Stimulated activated CD4-positive, alpha-beta T cell treated with anti-CD3 and anti-CD28 coated beads, Interleukin-1b, Interleukin-23, amount 100 ng/mL, for 4 hours (primary cell): ENCODE results near the gene UXS1.

Source experiments
- DNase-seq, 2 donors: peaks; one replicate each; pipeline ENCODE4 v3.0.0-alpha.2; 2020; ENCODE audit warnings: low read depth in 2 of 2

UXS1 gene

DNA sequence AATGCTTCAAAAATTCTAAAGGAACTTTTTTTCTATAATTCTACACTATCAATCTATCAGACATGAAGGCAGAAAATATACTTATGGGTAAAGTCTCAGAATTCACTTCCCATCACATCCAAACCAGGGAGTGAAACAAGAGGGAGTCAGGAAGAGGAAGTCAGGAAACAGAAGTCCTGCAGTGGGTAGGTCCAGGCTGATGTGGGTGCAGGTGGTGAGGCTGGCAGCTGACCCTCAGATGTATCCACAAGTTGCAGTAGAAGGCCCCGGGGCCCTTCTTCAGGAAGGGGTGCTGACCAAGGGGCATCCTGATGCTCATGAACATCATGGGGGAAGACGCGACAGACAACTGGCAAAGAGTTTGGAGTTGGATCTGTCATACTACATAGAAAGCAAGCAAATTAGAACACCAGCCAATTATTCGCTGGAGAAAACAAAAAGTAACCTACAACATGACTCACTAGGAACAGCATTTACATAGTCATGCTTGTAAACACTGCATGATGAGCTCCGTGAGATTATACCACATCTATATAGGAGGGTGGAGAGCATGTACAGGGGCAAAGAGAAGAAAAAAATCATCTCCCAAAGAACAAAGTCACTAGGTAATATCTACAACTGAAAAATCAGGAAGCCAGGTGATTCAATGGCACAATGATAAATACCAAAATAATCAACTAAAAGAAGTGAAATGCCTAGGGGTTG is 4.2 kb downstream of the UXS1 start:
- no peak for DNase-seq

DNA sequence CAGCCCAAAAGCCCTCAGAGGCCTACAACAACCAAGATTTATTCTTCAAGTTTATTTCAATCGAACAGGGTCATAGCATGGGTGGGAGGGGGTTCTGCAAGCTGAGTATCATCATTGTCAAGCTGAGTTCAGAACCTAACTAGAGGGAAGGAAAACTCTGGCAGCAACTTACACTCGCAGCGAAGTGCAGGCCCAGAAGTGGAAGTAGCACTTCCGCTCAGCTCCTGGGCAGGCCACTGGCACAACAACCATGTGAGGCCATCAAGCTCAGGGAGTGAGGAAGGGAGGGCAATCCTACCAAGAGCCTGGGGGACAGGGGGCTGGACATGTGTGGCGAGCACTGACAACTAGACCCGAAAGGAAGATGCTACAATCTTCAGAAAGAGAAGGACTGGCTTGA is 4.8 kb downstream of the UXS1 start:
- DNase-seq: no peak

DNA sequence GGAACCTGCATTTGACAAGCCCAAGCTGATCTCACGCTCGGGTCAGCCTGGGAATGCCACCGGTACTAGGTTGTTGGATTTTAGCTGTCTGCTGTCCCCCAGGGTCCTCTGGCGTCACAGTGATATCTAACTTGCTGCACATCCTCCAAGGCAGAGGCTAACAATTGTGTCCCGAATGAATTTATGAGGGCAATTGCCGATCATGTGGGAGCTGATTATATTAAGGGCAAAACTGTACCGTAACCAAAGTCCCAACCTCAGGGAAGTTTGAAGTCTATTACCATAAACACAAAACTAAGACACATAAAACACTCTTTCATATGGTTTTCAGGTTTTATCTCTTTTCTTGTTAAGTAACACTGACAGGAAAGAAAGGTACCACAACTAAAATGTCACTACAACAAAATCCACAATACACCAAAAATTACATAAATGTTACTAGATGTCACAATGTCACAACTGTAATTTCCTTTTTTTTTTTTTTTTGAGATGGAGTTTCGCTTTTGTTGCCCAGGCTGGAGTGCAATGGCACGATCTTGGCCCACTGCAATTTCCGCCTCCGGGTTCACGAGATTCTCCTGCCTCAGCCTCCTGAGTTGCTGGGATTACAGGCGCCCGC is 6.7 kb downstream of the UXS1 start:
- DNase-seq: no peak

DNA sequence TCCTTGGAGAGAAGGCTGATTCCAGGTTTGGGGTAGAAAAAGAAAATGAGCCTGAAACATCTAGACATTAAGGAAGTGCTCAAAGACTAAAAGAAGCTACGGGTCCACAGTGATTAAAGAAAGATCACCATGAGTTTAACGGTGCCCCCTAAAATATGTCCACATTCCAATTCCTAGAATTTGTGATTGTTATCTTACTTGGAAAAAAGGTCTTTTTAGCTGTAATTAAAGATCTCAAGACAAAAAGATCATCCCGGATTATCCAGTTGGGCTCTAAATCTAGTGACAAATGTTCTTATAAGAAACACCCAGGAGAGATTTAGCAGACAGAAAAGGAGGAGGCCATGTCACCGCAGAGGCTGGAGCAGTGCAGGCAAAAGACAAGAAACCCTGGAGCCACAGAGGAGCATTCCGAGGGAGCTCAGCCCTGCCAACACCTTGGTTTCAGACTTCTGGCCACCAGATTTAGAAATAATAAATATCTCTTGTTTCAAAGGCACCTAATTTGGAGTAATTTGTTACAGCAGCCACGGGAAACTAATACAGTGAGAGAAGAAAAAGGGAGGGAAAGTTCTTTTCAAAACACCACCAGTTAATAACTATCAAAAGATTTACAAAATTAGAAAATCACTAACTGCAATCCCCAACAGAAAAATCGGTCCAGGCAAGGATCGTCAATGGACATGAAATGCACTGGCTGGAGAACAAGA is 8.5 kb downstream of the UXS1 start:
- no peak for DNase-seq

DNA sequence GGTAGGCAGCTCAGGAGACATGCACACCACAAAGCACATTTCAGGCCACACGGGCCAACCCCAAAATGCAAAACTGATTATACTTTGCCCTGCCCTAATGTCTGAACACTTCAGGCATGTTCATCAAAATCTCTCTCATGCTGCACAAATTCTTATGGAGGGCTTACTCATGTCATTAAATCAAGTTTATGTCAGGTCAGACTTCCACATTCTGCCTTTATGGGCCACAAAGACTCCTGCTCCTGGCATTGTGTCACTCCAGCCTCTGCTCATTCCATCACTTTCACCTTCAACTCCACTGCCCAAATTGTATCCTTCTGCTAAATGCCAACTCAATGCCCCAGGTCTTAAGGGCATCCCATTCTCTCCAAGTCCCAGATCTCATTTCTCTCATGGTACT is 9.2 kb downstream of the UXS1 start:
- no peak for DNase-seq

DNA sequence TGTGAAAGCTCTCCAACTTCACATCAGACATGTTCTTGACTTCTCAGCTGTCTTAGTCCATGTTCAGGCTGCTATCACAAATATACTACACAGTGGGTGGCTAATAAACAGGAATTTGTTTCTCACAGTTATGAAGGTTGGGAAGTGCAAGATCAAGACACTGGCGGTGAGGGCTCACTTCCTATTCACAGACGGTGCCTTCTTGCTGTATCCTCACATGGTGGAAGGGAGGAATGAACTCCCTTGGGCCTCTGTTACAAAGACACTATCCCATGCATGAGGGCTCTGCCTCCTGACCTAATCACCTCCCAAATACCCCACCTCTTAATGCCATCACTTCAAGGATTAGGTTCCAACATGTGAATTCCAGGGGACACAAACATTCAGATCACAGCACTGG is 9.7 kb downstream of the UXS1 start:
- no peak for DNase-seq

DNA sequence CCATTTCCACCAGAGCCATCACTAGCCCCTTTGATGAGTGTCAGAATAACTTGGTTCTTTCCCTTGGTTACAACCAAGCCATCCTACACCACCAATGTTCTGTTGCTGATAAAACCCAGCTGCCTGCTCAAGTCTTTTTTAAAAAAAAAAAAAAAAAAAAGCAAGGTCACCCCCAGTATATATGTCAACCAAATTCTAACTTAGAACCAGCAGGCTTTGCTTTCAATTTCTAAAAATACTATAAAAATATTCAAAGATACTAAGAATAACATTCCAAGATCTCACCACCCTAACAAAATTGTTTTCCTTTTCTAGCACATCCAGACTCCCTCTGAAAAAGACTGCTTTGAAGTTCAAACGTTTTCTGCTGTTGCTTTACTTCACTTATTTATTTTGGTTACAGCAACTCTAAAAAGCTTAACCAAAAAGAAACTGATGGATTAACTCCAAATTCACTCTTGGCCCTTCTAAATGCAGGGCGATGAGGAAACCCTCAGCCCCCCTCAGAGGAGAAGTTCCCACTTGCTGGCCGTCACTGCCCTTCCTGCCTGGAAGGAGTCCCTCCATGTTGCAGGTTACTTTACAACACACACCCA is 10.9 kb downstream of the UXS1 start:
- no peak for DNase-seq

DNA sequence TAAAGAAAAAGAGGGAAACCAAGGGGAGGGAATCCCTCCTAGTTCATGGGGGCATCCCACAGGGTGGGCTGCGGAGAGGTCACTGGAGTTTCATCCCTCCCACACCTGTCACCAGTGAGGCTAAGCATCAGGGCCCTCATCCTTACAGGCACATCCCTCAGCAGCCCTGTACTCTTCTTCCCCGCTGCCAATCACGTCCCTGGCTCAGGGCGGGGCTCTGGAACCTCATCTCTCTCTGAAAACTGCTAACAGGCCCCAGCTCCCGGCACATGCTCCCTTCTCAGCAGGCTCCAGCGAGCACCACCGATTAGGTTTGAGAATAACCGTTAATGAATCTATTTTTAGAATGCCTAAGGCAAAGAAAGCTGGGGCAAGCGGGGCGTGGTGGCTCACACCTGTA is 13.0 kb downstream of the UXS1 start:
- DNase-seq: no peak

DNA sequence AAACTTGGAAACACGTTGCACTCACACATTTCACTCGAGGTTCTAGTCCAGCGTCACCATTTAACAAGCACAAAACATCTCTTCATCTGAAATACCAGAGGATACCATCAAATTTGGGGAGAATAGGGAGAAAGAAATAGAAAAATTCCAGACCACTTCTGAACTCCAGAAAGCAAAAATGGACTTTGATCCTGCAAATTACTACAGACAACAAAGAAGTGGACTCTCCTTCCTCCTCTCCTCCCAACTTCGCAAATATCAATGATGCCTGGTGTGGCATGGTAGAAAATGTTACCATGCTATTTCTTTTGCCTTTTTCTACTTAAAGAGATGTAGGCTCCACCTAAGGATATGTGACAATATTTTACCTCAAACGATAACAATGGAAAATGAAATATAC is 13.5 kb downstream of the UXS1 start:
- no peak for DNase-seq

DNA sequence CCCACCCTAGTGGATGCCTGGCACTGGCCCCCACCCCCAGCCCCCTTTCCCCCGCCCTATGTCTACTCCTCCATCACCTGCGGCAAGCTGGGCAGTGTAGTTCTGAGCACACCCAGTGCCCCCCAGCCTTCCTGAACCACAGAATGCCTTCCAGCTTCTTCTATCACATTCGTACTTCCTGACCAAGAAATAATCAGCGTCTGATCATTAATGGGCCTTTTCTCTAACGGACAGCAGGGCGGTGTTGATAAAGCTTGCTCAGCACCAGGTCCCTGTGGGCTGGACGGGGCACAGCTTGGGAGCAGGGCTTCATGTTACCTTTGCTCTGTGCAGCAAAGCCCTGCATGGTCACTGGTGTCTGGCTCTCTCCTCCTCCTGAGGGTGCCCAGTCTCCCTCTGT is 15.4 kb downstream of the UXS1 start:
- DNase-seq: no peak

DNA sequence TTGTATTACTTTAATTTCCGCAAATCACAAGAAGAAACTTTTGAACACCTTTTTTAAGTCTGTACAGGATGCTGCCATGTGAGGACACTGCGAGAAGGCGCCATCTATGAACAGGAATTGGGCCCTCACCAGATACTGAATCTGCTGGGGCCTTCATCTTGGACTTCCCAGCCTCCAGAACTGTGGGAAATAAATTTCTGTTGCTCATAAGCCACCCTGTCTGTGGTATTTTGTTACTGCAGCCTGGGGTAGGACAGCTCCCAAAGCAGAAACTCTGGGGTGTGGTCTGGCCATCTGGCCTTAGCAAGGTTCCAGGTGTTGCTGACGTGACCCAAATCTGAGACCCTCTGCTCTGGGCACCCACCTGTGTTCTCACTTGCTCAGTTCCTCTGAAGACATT is 16.5 kb downstream of the UXS1 start:
- DNase-seq: no peak

DNA sequence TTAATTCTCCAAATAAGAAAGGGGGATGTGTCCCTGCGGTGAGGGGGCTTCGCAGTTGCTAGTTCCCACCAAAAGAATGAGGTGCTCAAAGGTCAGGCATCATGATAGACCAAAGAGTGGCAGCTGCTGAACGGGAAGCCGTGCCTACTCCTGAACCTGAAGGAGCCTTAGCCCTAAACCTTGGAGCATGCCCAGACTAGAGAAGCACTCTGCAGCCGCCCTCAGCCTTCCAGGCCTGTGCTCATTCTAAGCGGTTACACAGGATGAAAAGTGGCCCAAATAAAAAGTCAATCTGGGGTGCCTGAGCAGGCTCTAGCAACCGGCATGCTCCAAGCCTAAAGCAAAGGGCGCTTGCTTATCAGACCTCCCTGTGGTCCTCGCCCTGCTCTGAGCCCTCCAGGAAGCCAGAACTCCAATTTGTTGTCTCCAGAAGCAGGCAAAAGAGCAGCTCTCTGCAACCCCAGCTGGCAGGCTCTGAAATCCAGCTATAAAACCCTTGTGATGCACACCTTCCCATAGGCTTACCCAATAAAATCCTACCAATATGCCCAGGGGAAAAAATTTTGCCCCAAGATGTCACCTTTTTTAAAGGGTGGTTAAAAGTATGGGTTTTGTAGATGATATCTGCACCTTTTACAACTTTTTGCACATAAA is 17.5 kb downstream of the UXS1 start:
- no peak for DNase-seq

DNA sequence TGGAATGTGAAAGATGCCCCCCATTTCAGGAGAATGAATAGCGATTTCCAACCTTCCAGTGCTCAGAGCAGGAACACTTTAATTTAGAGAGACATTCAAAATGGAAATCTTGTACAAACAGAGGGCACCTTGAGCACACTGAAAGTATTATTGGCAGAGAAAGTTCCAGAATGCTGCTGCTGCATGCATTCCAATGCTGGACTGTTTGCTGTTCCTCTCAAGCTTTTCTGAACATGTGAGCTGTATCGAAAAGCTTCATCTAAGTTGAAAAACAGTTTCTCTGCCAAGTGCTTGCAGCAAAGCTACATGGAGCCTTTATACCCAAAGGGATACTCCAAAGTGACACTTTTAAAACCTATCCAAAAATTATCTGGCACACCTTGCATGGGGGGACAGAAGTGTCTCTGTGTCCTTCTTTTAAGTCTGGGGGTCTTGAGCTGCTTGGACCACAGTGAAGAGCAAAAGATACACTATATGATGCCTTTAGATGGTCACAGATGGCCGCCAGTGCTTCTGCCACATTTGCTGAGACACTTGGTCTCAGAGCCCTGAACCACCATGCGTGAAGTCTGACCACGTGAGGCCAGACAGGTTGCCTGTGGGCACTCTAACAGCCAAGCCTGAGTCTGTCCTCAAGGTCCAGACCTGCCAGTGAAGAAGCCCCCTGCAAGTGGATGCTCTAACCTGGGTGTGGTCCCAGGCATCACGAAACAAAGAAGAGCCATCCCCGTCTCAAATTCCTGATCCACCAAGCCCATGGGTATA is 18.8 kb downstream of the UXS1 start:
- DNase-seq: no peak

DNA sequence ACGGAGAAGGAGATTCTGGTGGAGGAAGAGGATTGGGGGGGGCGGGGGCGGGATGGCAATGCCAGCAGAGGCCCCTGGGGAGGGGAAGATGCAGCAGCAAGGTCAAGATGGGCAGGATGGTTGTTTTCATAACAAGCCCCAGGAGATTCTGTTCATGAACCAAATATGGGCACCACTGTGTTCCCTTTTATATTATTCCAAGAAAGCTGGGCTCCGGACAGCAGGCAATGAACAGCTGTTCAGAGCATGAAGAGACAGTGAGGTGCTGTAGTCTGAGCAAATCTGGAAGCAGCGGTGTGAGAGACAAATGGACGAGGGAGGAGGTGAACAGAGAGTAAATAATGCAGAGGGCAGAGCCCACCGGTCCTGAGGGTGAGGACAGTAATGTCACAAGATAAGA is 20.0 kb downstream of the UXS1 start:
- DNase-seq: no peak

DNA sequence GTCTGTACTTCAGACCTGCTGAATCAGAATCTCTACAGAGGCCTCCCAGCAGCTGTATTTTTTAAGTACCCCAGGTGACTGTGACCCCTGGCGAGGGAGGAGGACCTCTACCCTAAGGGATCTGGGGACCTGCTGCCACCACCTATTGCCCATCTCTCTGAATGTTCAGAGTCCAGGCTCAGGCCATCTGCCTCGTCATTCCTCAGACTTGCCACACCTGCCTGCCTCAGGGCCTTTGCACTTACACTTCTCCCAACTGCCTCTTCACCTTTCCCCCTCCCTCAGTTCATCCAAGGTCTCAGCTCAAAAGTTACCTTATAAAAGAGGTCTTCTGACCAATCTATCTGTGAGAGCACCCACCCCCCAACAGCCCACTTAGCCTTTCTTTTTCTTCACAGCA is 21.5 kb downstream of the UXS1 start:
- no peak for DNase-seq

DNA sequence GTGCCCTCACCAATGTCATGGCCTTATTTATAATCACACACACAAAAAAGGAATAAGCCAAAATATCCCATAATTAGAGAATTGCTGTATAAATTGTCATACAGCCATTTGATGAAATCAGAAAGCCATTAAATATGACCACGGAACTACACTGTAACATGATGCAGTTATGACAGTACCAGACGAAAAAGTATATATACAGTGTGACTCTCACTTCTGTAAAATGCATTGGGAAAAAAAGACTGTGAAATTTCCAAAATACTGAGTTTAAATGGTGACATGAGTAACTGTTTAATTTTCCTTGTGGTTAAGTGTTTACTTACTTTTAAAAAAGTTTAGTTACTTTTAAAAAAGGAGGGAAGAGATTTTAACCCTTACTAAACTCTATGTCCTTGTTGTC is 25.4 kb downstream of the UXS1 start:
- no peak for DNase-seq

DNA sequence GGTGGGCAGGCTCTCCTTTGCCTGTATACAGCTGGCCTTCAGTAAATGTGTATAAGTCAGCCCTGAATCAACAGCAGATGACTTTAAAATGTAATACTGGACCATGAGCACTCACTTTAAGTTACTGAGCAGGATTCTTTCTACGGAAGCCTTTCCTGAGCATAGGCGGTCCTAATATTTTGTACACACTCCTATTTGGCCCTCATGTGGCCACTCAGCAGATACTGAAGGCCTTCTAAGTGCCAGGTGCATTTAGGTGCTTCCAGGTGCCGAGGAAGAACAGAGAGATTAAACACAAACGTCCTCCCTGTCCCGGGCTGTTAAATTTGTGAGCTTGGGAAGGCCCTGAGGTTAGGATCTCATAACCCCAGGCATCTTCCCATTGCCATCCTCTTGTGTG is 27.0 kb downstream of the UXS1 start:
- DNase-seq: no peak

DNA sequence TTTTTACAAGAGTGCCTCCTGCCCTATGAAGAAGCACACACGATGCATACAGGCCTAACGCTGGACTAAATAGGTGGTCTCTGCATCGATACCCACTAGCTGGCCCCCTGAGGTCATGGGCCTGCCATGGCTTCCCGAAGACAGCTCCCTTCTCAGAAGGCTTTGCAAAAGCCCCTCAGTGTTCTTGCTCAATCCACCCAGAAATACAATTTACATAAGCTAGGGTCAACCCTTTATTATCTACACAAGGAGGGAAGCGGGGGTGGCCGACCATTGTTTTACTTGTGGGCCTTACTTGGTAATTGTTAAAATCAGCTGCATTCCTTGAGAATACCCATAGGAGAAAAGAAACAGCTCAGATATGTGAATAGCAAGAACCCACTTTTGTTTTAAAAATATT is 28.5 kb downstream of the UXS1 start:
- no peak for DNase-seq

DNA sequence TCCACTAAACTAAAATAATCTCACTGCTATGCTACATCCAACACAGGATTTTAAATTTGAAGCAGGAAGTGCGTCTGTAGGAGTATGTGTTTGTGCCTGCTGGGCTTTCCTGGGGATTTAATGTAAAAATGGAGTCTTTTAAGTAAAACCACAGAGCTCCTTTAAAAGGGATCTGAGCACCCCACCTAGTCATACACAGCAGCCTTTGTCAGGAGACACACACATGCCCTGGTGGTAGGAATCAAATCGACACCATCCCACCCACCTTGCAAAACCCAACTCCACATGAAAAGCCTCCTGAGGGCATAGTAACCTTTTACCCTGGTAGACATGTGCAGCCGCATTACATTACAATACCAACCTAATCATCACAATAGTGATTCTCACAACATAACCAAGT is 29.1 kb downstream of the UXS1 start:
- DNase-seq: no peak

DNA sequence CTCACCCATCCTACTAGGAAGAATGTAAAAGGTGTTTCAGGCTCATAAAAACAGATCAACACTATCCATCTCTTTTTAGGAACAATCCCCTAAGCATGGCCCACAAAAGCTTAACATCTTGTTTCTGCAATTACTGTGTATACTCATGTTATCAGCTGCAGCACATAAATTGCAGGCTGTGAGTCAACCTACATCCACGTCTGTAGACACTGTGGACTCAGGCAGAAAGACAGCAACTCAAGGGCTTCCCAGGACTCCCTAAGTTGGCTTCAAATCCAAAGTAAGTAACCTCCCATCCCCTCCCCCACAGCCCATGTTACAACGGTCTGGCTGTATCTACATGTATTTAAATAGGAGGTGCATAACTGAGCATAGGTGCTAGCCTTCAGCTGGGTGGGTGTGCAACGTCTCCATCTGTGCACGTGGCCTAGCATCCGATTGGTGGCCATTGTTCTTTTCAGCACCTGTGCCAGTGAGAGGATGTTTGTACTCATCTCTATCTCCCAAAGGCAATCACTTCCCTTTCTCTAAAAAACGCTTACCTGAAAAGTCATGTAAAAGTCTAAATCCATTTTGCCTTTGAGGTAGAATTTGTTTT is 30.1 kb downstream of the UXS1 start:
- DNase-seq: no peak
